ENCODE data around the gene SRC. TPM values are rescaled to one million over a fixed set of nuclear protein-coding genes. Genes with fewer than 3 reads are reported as not detected.

SRC gene
- total RNA-seq: 100 to 1,000 TPM; 111 to 155 (median 132) TPM
- long read RNA-seq, donor 1, full-length matches to known transcripts: 8 of 24 reads
- long read RNA-seq, donor 1, partial matches to known transcripts: 5 of 24 reads
- long read RNA-seq, donor 1, other reads (novel, unspliced or antisense): 11 of 24 reads
- long read RNA-seq, donor 2, partial matches to known transcripts: 1 of 5 reads
- long read RNA-seq, donor 2, other reads (novel, unspliced or antisense): 4 of 5 reads

DNA sequence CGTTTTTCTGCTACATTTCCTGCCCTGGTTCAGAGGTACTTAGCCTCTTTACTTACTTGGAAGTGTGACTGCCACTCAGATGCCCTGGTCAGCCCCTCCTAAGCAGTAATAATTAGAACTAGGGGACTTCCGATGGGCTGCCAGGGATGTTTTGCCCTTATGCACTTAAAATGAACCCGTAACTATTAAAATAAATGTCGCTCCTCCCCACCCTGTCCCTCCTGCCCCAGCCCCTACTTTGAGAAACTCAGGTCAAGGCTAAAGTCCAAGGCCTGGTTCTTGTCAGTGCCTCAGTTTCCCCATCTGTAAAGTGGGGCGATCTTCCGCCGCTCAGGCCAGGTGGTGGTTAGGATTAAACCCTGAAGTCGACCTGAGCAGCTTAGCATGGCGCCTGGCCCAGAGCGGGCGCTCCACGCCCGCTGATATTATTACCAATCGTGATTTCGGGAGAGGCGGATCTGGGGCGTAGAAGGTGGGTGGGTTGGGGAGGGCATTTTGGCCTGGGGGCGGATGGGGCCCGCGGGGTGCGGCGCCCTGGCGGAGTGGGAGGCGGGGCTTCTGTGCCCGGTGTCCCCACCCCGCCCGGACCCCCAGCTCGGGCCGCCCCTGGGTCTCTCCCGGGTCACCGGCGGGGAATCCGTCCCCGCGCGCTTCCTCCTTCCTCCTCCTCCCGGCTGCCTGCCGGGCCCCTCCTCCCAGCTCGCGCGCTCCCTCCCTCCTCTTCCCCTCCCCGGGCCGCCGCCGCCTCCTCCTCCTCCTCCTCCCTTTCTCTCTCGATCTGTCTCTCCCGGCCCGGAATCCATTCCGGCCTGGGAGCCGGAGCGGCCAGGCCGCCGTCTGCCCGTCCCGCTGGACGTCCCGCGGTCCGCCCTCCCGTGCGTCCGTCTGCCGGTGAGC is at the start of gene SRC:
Gene SRC, plus strand, starts transcription at position 802 of the 897 bp plus-strand sequence. CDS start 38,014 bp downstream, outside the sequence.
- peaks cover 24% of the 10 kb centered on the region for H3K4me1 ChIP-seq (ENCODE audit: low read depth)
- intact Hi-C loops (cut with DNase I, micrococcal nuclease): no loop called here
- no peaks in the 10 kb centered on the region for H3K9me3 ChIP-seq
- H3K4me3 ChIP-seq: peak within 1 kb of the TSS; percentile 46
- ATAC-seq (peak; percentile 79), DNase-seq (peak; percentile 86 to 93 (median 93))
- TF ChIP-seq, protein P1, sequence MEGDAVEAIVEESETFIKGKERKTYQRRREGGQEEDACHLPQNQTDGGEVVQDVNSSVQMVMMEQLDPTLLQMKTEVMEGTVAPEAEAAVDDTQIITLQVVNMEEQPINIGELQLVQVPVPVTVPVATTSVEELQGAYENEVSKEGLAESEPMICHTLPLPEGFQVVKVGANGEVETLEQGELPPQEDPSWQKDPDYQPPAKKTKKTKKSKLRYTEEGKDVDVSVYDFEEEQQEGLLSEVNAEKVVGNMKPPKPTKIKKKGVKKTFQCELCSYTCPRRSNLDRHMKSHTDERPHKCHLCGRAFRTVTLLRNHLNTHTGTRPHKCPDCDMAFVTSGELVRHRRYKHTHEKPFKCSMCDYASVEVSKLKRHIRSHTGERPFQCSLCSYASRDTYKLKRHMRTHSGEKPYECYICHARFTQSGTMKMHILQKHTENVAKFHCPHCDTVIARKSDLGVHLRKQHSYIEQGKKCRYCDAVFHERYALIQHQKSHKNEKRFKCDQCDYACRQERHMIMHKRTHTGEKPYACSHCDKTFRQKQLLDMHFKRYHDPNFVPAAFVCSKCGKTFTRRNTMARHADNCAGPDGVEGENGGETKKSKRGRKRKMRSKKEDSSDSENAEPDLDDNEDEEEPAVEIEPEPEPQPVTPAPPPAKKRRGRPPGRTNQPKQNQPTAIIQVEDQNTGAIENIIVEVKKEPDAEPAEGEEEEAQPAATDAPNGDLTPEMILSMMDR (IDR thresholded peaks at IDR 0.05): no peak
- no peaks in the 10 kb centered on the region for H3K36me3 ChIP-seq (ENCODE audit: low read depth)

DNA sequence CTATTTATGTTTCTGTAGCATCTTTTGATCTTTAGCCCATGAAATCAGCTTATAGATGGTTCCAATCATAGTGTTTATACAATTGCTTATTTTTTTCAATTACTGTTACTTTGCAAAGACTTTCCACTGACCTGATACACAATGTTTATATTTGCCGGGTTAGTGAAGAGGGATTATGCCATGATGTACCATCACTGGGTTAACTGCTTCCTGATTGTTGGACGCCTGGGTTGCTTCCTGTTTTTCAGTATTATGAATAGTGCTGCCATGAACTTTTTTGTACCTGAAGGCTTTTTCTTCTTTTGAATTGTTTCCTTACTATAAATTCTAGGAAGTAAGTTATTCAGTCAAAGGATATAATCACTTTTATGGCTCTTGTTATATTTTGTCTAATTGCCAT is 49.6 kb upstream of the SRC start:
- TF ChIP-seq, protein P1 (IDR thresholded peaks at IDR 0.05): no peak
- Histone ChIP-seq H3K4me3 (no peak overlapping the region), H3K36me3 (ENCODE audit: low read depth) (no peaks in the 10 kb centered on the region), H3K4me1 (ENCODE audit: low read depth) (peaks cover 13% of the 10 kb centered on the region), H3K9me3 (no peaks in the 10 kb centered on the region)
- intact Hi-C loops (cut with DNase I, micrococcal nuclease): no loop called here
- DNase-seq: no peak
- peak; percentile 54 for ATAC-seq

DNA sequence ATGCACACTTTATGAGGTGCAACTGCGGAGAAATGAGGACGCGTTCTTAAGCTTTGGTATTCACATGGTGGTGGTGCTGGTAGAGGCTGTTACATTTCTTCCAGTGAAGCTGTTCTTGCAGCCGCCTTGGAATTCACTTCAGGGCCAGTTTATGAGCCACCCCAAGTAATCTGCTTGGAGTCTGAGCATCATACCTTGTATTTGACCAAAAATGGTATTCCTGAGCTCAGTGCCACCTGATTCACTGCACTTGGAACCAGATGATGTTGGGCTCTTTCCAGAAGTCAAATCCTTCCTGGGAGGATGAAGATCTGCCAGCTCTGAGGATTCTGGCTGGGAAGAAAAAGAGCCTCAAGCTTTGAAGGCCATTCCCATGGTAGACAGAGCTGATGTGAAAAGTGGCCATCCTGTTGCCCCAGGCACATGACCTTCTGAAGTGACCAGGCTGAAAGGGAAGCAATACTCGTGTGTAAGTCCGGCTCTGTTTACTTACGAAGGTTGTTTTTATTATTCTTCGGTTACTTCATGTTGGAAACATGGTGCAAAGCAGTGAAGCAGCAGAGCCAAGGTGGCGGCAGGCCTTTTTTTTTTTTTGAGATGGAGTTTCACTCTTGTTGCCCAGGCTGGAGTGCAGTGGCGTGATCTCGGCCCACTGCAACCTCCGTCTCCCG is 48.7 kb upstream of the SRC start:
- Histone ChIP-seq H3K9me3 (no peaks in the 10 kb centered on the region), H3K4me1 (ENCODE audit: low read depth) (peaks cover 13% of the 10 kb centered on the region), H3K4me3 (no peak overlapping the region), H3K36me3 (ENCODE audit: low read depth) (no peaks in the 10 kb centered on the region)
- intact Hi-C loops (cut with DNase I, micrococcal nuclease): no loop called here
- no peak for DNase-seq
- ATAC-seq: no peak
- TF ChIP-seq, protein P1 (IDR thresholded peaks at IDR 0.05): no peak

DNA sequence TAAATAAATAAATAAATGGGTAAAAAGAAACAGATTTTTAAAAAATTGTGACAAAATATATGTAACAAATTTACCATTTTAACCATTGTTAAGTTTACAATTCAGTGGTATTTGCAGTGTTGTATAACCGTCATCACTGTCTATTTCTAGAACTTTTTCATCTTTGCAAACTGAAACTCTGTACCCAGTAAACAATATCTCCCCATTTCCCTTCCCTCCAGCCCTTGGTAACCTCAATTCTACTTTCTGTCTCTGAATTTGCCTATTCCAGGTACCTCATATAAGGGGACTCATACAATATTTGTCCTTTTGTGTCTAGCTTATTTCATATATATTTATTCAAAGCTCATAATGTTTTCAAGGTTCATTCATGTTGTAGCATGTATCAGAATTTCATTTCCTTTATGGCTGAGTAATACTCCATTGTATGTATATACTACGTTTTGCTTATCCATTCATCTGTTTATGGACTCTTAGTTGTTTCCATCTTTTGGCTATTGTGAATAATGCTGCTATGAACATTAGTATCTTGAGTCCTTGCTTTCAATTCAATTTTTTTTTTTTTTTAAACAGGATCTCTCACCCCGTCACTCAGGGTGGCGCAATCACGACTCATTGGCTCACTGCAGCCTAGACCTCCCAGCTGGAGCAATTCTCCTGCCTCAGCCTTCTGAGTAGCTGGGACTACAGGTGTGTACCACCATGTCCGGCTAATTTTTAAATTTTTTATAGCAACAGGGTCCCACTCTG is 47.6 kb upstream of the SRC start:
- DNase-seq: no peak
- no peak for ATAC-seq
- no peaks in the 10 kb centered on the region for H3K36me3 ChIP-seq (ENCODE audit: low read depth)
- TF ChIP-seq, protein P1 (IDR thresholded peaks at IDR 0.05): no peak
- intact Hi-C loops (cut with DNase I, micrococcal nuclease): no loop called here
- peaks cover 18% of the 10 kb centered on the region for H3K4me1 ChIP-seq (ENCODE audit: low read depth)
- H3K9me3 ChIP-seq: no peaks in the 10 kb centered on the region
- no peak overlapping the region for H3K4me3 ChIP-seq

All from mucosa of descending colon (tissue), 3 donors.